Testis (tissue), 2 donors: ENCODE measurements around the gene VAV2.

Experiments used
- POLR2A ChIP-seq: fragments of 450-650 bp; IDR thresholded peaks from one replicate; pipeline ENCODE4 v1.6.1; 2017; ENCODE audit warnings: antibody characterized with exemption, mild to moderate bottlenecking, moderate library complexity
- TF ChIP-seq, protein P1 (sequence below), 3 experiments: fragments of 450-650 bp in 2 of 3; fragments of 200-600 bp in 1 of 3; sonication (generic) in 1 of 3; IDR thresholded peaks; one replicate each; pipeline ENCODE4 v1.5.1; 2016 to 2019; ENCODE audit warnings: antibody characterized with exemption in 3 of 3, mild to moderate bottlenecking in 2 of 3, moderate library complexity in 1 of 3

DNA sequence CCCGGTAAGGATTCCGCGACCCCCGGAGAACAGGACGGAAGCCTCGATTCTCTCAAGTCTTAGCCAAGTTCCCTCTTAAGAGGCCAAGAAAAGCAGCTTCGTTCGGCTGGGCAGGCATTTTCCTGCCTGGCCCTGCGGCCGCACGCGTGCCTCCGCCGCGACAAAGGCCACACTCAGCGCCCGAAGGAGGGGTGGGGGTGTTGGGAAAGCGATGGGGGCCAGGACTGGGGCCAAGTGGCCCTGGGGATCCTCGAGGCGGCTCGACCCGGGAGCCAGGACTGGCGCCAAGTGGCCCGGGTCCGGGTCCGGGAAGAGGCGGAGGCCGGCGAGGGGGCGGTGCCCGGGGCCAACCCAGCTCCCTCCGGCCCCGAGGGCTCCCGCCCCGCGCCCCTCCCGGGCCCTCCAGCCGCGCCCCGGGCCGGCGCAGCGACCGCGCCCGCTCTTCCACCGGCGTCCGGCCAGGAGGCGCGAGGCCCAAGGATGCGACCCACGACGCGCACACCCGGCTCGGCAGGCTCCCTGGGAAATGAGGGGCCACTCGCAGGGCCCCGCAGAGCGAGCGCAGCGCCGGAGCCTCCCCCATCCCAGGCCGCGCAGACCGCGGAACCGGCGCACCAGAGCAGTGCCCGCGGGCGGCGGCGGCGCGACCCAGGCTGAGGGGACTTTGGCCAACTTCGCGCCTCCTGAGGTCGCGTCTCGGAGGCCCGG, 756 bp downstream of the VAV2 start:
- TF ChIP-seq, protein P1, sequence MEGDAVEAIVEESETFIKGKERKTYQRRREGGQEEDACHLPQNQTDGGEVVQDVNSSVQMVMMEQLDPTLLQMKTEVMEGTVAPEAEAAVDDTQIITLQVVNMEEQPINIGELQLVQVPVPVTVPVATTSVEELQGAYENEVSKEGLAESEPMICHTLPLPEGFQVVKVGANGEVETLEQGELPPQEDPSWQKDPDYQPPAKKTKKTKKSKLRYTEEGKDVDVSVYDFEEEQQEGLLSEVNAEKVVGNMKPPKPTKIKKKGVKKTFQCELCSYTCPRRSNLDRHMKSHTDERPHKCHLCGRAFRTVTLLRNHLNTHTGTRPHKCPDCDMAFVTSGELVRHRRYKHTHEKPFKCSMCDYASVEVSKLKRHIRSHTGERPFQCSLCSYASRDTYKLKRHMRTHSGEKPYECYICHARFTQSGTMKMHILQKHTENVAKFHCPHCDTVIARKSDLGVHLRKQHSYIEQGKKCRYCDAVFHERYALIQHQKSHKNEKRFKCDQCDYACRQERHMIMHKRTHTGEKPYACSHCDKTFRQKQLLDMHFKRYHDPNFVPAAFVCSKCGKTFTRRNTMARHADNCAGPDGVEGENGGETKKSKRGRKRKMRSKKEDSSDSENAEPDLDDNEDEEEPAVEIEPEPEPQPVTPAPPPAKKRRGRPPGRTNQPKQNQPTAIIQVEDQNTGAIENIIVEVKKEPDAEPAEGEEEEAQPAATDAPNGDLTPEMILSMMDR (IDR thresholded peaks at IDR 0.05), result no peak
- TF ChIP-seq POLR2A, result no peak
